HepG2 (cell line): ENCODE measurements around the gene APOA1. TPM values are rescaled to one million over a fixed set of nuclear protein-coding genes. Genes with fewer than 3 reads are reported as not detected.
A peak's percentile ranks its signal among the peaks of the same experiment; 100 is the strongest.

ENCODE experiments used
- ATAC-seq: fragments of 200-7000 bp; cut with Tn5 transposase; 3 replicates; pipeline ENCODE4 v1.9.1; 2020; ENCODE audit warnings: mild to moderate bottlenecking, moderate library complexity
- BruUV-seq: library from RNA; stranded (reverse); fragments of 400-500 nt; replicated peaks from 2 replicates; lab custom pipeline; 2021; lab: Mats Ljungman, UMichigan
- CTCF ChIA-PET: fragments of 300-600 bp; formaldehyde crosslinking; extraction: SDS; loops from one replicate; lab custom pipeline; 2021; ENCODE audit warnings: low total read pairs, inconsistent platforms, low intra/inter-chr PET ratio; lab: Yijun Ruan, JAX
- POLR2A ChIA-PET: fragments of 350-600 bp; sonication (Branson Sonifier 250); formaldehyde crosslinking; loops from one replicate; lab custom pipeline; 2020; ENCODE audit warnings: antibody characterized with exemption, inconsistent platforms; lab: Yijun Ruan, JAX
- DNase-seq: peaks from one replicate; pipeline ENCODE4 v3.0.0-alpha.2; 2015; ENCODE audit warnings: low spot score
- FAIRE-seq: peaks from 3 replicates; lab custom pipeline; 2011; peaks lifted over from hg19 to GRCh38; lab: Jason Lieb, UNC
- H2AFZ ChIP-seq: one replicate; pipeline ENCODE4 v1.6.1; 2011; ENCODE audit warnings: low read length, inconsistent platforms
- H3K27ac ChIP-seq: fragments of 300-600 bp; 3 replicates; pipeline ENCODE4 v1.8.0; 2011; ENCODE audit warnings: mixed run types, mild to moderate bottlenecking, mixed read lengths, low read length, inconsistent platforms; ENCODE audit not compliant: insufficient read depth; ENCODE audit errors: extremely low read length
- H3K27me3 ChIP-seq, 2 experiments: fragments of 200-600 bp in 1 of 2; 2 replicates in 1 of 2; 3 replicates in 1 of 2; pipeline versions ENCODE4 v1.6.0 to v1.8.0; 2011; ENCODE audit warnings: low read length in 2 of 2, mild to moderate bottlenecking in 2 of 2, moderate library complexity in 2 of 2, inconsistent platforms in 1 of 2; ENCODE audit not compliant: insufficient read depth in 2 of 2, control insufficient read depth in 1 of 2
- H3K36me3 ChIP-seq, 2 experiments: fragments of 200-600 bp in 1 of 2; replicated peaks in 1 of 2; 2 replicates in 1 of 2; 3 replicates in 1 of 2; pipeline versions ENCODE4 v1.5.1 to v1.8.0; 2011; ENCODE audit warnings: low read length in 2 of 2, inconsistent platforms in 1 of 2; ENCODE audit not compliant: insufficient read depth in 2 of 2, control insufficient read depth in 1 of 2
- H3K4me1 ChIP-seq: 2 replicates; pipeline ENCODE4 v1.5.1; 2012; ENCODE audit warnings: low read length, inconsistent platforms; ENCODE audit not compliant: insufficient read depth
- H3K4me2 ChIP-seq: 2 replicates; pipeline ENCODE4 v1.6.0; 2011; ENCODE audit warnings: low read depth, low read length, inconsistent platforms
- H3K4me3 ChIP-seq, 3 experiments: fragments of 200-600 bp in 1 of 3; sonication (generic), shearing (Covaris generic) in 1 of 3; replicated peaks in 1 of 3; 2 replicates each; pipeline ENCODE4 v1.5.1; 2011 to 2016; ENCODE audit warnings: low read length in 3 of 3, inconsistent platforms in 2 of 3, low read depth in 2 of 3, mild to moderate bottlenecking in 2 of 3, control low read depth in 1 of 3, mixed read lengths in 1 of 3; ENCODE audit not compliant: insufficient read depth in 1 of 3
- H3K79me2 ChIP-seq: one replicate; pipeline ENCODE4 v1.6.1; 2011; ENCODE audit warnings: low read length, inconsistent platforms; ENCODE audit not compliant: insufficient read depth
- H3K9ac ChIP-seq: 2 replicates; pipeline ENCODE4 v1.6.0; 2011; ENCODE audit warnings: mild to moderate bottlenecking, low read depth, low read length, inconsistent platforms; ENCODE audit not compliant: insufficient read depth
- H3K9me3 ChIP-seq: 2 replicates; pipeline ENCODE4 v1.5.1; 2012; ENCODE audit warnings: mild to moderate bottlenecking, low read length
- H4K20me1 ChIP-seq: 2 replicates; pipeline ENCODE4 v1.6.0; 2011; ENCODE audit warnings: inconsistent platforms, mild to moderate bottlenecking, low read length, moderate library complexity; ENCODE audit not compliant: insufficient read depth
- ATF7 ChIP-seq, 2 experiments: fragments of 450-650 bp in 1 of 2; sonication (generic) in 1 of 2; formaldehyde crosslinking in 1 of 2; IDR thresholded peaks; 2 replicates each; pipeline versions ENCODE4 v1.4.0 to v1.6.1; 2016 to 2020; ENCODE audit warnings: antibody characterized with exemption in 1 of 2, mild to moderate bottlenecking in 1 of 2, missing genetic modification reagents in 1 of 2
- CBX2 ChIP-seq, 2 experiments: fragments of 200-600 bp in 1 of 2; sonication (generic); formaldehyde crosslinking in 1 of 2; IDR thresholded peaks; 2 replicates each; pipeline versions ENCODE4 v1.7.0 to v1.8.1; 2018 to 2022; ENCODE audit warnings: low read depth in 2 of 2, low read length in 1 of 2, mild to moderate bottlenecking in 1 of 2, missing genetic modification reagents in 1 of 2
- EZH2 ChIP-seq: conservative IDR thresholded peaks from 2 replicates; pipeline ENCODE4 v1.6.1; 2012; ENCODE audit warnings: mild to moderate bottlenecking, low read depth, low read length, moderate library complexity
- GATAD2A ChIP-seq: IDR thresholded peaks from 2 replicates; pipeline ENCODE4 v1.6.1; 2016
- MTA3 ChIP-seq: sonication (generic); formaldehyde crosslinking; IDR thresholded peaks from 2 replicates; pipeline ENCODE4 v1.4.0; 2020; ENCODE audit warnings: missing genetic modification reagents
- RXRA ChIP-seq: sonication (generic); formaldehyde crosslinking; IDR thresholded peaks from 2 replicates; pipeline ENCODE4 v1.5.1; 2020; ENCODE audit warnings: missing genetic modification reagents
- ZNF225 ChIP-seq: sonication (generic); formaldehyde crosslinking; IDR thresholded peaks from 2 replicates; pipeline ENCODE4 v1.4.0; 2020; ENCODE audit warnings: mild to moderate bottlenecking, missing genetic modification reagents
- ZNF256 ChIP-seq: sonication (generic); formaldehyde crosslinking; conservative IDR thresholded peaks from 2 replicates; pipeline ENCODE4 v1.4.0; 2020; ENCODE audit warnings: missing genetic modification reagents
- ZNF616 ChIP-seq: sonication (generic); formaldehyde crosslinking; IDR thresholded peaks from 2 replicates; pipeline ENCODE4 v1.5.0; 2020; ENCODE audit warnings: low read depth, mild to moderate bottlenecking, missing genetic modification reagents
- ZNF7 ChIP-seq: IDR thresholded peaks from 2 replicates; pipeline ENCODE4 v1.6.1; 2016; ENCODE audit warnings: missing biosample characterization, missing genetic modification reagents
- WGBS: methylation state at CpG from one replicate; pipeline ENCODE4 v1.1.6; 2017; ENCODE audit warnings: low lambda C conversion rate; 5-methylcytosine and 5-hydroxymethylcytosine counted together
- in situ Hi-C: cut with HindIII; loops from 2 replicates; pipeline ENCODE4 v1.10.0; 2017; ENCODE audit warnings: low pct_unique_long_range_greater_than_20kb; ENCODE audit not compliant: extremely low pct_ligation_motif_present
- intact Hi-C: fragments of 100-400 bp; cut with micrococcal nuclease; formaldehyde crosslinking; loops from one replicate; pipeline ENCODE4 v1.10.0; 2022; ENCODE audit not compliant: unreplicated experiment
- polyA plus RNA-seq, 8 experiments: library from polyadenylated mRNA; depleted of rRNA in 3 of 8; stranded (reverse) in 7 of 8; unstranded in 1 of 8; fragments of >200 nt; fragmentation: Illumina TruSeq in 4 of 8; extraction: Trizol in 4 of 8; gene quantifications; 2 replicates each; pipeline versions ENCODE4 v1.2.1 to v1.2.3, GENCODE V29; 2011 to 2016; ENCODE audit warnings: low read depth in 4 of 8, missing spikeins in 1 of 8, mixed read lengths in 1 of 8; ENCODE audit not compliant: insufficient read depth in 1 of 8
- total RNA-seq, 5 experiments: library from RNA; depleted of rRNA; stranded (reverse); fragments of >200 nt; fragmentation: Illumina TruSeq; extraction: Trizol; gene quantifications; 2 replicates each; pipeline ENCODE4 v1.2.3, GENCODE V29; 2016; ENCODE audit warnings: low read depth in 1 of 5
- TF ChIP-seq, protein P1 (sequence below): sonication (generic); formaldehyde crosslinking; IDR thresholded peaks from 2 replicates; pipeline ENCODE4 v1.5.1; 2020; ENCODE audit warnings: missing genetic modification reagents, mild to moderate bottlenecking, borderline replicate concordance
- TF ChIP-seq, protein P2 (sequence below): sonication (generic); formaldehyde crosslinking; IDR thresholded peaks from 2 replicates; pipeline ENCODE4 v1.4.0; 2020; ENCODE audit warnings: mild to moderate bottlenecking, low read depth, missing genetic modification reagents

APOA1 gene
- total and polyA plus RNA-seq, 2 of the 13 experiments (the other 11 are each of a cell fraction or from before 2014, with no cell fraction given), result 1,973 to 5,485 TPM

- Histone ChIP-seq H4K20me1 (no peaks in the 10 kb centered on the region), H3K36me3 (no peaks in the 10 kb centered on the region), H3K27me3 (no peaks in the 10 kb centered on the region), H3K4me2 (peak overlapping the region; percentile 55), H3K79me2 (no peaks in the 10 kb centered on the region), H3K4me3 (no peak overlapping the region), H3K27ac (peak overlapping the region; percentile 70), H3K9me3 (no peaks in the 10 kb centered on the region), H3K9ac (no peak overlapping the region; the same call in 1 of the 2 replicates), H3K4me1 (peaks cover 89% of the 10 kb centered on the region), H2AFZ (no peak overlapping the region)
- intact Hi-C loops (no loop called here), in situ Hi-C loops (no loop called here)
- no peak for ATAC-seq
- no peak for DNase-seq
- CTCF ChIA-PET, result no interaction called here
- FAIRE-seq, result no peak
- TF ChIP-seq GATAD2A (CRISPR knock-in tag) (no peak), ZNF616 (CRISPR knock-in tag) (no peak), ATF7 (IDR thresholded peaks at IDR 0.05) (no peak), ATF7 (CRISPR knock-in tag; IDR thresholded peaks at IDR 0.05) (no peak), EZH2 (no peak), ZNF225 (CRISPR knock-in tag) (no peak), ZNF256 (CRISPR knock-in tag) (no peak), ZNF7 (CRISPR knock-in tag) (no peak), CBX2 (IDR thresholded peaks at IDR 0.05; ENCODE audit: low read depth, low read length) (no peak), CBX2 (CRISPR knock-in tag; IDR thresholded peaks at IDR 0.05; ENCODE audit: low read depth) (no peak), MTA3 (CRISPR knock-in tag) (no peak), RXRA (CRISPR knock-in tag) (no peak)
- TF ChIP-seq, protein P1, sequence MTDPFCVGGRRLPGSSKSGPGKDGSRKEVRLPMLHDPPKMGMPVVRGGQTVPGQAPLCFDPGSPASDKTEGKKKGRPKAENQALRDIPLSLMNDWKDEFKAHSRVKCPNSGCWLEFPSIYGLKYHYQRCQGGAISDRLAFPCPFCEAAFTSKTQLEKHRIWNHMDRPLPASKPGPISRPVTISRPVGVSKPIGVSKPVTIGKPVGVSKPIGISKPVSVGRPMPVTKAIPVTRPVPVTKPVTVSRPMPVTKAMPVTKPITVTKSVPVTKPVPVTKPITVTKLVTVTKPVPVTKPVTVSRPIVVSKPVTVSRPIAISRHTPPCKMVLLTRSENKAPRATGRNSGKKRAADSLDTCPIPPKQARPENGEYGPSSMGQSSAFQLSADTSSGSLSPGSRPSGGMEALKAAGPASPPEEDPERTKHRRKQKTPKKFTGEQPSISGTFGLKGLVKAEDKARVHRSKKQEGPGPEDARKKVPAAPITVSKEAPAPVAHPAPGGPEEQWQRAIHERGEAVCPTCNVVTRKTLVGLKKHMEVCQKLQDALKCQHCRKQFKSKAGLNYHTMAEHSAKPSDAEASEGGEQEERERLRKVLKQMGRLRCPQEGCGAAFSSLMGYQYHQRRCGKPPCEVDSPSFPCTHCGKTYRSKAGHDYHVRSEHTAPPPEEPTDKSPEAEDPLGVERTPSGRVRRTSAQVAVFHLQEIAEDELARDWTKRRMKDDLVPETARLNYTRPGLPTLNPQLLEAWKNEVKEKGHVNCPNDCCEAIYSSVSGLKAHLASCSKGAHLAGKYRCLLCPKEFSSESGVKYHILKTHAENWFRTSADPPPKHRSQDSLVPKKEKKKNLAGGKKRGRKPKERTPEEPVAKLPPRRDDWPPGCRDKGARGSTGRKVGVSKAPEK (CRISPR knock-in tag), result no peak
- TF ChIP-seq, protein P2, sequence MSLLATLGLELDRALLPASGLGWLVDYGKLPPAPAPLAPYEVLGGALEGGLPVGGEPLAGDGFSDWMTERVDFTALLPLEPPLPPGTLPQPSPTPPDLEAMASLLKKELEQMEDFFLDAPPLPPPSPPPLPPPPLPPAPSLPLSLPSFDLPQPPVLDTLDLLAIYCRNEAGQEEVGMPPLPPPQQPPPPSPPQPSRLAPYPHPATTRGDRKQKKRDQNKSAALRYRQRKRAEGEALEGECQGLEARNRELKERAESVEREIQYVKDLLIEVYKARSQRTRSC (CRISPR knock-in tag), result no peak
- no TSS peak for BruUV-seq
- 100% methylated on average over 1 of the region's 1 CpG for WGBS
- POLR2A ChIA-PET, result interaction anchor here (2.6 to 4.5 kb wide), 4 partner anchors 13 to 24 kb away, joined by 35 to 105 read pairs (median 45); partner anchors contain the start of genes APOA1, APOA4, APOA5 and APOC3
Measured at GRCh38 chr11:116813170-116813569, 24.3 kb downstream of the APOA1 start.
